Measurements from ENCODE around the gene CLSTN2.

DNA sequence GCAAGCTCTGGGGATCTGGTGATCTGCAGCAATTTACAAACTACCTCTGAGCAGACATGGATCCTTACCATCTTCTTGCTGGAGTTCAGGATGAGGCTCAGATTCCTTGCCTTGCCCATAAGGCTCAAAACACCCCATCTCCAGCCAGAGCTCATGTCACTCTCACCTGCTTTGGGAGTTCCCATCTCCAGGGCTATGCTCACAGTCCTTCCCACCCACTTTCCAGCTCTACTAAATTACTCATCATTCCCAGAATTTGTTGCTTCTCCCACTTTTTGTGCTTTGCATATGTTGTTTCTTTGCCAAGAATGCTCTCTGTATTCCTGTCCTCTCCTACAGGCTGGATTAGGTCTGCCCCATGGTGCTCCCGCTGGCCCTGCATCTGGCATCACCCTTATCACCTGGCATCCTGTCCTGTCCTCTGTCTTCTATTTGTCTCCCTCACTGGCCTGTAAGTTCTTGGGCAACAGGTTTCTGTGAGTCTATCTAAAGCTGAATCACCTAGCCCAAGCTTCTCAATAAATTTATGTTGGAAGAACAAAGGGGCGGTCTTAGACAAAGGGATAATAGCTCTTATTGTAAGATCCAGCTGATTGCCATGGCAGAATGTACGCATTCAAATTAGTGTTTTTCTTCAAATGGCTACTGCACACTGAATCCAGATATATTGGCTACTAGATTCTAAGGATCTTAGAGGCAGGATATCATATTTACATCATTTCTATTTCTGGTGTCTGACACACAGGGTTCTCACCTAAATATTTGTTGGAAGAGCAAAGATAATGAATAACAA lies 179.2 kb downstream of the CLSTN2 start:
- TF ChIP-seq, protein P1, sequence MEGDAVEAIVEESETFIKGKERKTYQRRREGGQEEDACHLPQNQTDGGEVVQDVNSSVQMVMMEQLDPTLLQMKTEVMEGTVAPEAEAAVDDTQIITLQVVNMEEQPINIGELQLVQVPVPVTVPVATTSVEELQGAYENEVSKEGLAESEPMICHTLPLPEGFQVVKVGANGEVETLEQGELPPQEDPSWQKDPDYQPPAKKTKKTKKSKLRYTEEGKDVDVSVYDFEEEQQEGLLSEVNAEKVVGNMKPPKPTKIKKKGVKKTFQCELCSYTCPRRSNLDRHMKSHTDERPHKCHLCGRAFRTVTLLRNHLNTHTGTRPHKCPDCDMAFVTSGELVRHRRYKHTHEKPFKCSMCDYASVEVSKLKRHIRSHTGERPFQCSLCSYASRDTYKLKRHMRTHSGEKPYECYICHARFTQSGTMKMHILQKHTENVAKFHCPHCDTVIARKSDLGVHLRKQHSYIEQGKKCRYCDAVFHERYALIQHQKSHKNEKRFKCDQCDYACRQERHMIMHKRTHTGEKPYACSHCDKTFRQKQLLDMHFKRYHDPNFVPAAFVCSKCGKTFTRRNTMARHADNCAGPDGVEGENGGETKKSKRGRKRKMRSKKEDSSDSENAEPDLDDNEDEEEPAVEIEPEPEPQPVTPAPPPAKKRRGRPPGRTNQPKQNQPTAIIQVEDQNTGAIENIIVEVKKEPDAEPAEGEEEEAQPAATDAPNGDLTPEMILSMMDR (IDR thresholded peaks at IDR 0.05 in 8 of 11, conservative IDR thresholded peaks at IDR 0.05 in 3 of 11) = no peak
- no peak for TF ChIP-seq POLR2AphosphoS5 (IDR thresholded peaks at IDR 0.05)
- no peak for TF ChIP-seq POLR2A (IDR thresholded peaks at IDR 0.05)
